CD4-positive, alpha-beta T cell treated with Interleukin-4 for 1 hour (primary cell): ENCODE results near the gene MEN1.
A peak's percentile ranks its signal among the peaks of the same experiment; 100 is the strongest.
"Not testable (repeated sequence)": the region's sequence is repeated elsewhere in the genome, so short reads cannot be mapped to it uniquely, and the experiment has no call there.

ENCODE experiments used
- DNase-seq, 2 donors: peaks; one replicate each; pipeline ENCODE4 v3.0.0-alpha.2; 2020 to 2022

MEN1 gene

DNA sequence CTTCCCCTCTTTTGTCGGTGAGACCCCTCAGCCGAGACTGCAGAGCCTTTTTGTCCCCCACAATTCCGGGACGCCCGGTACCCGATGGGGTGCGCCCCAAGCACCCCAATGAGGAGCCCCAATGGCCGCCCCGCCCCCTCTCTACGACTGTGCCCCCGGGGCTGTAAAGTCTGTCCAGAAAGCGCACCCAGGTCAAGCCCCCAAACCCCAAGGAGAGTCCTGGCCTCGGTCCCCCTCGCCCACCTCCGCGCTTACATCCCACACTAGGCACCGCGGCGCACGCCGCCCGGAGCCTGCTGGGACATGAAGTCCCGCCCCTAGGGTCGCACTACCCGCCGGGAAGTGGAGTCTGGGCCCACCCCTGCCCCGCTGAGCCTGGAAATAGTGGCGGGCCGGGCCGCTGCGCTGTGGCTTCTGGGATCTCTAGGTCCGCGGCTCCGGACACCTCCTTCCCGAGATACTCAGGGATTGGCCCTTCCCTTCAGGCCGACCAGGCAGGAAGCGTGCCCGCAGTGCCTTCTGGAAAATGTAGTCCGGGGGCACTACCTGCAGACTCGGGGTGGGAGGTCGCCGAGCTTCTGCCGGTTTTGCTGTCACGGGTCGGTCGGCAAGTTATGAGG lies at the start of gene MEN1:
TSS of gene MEN1 (minus strand) at position 281 of the 620 bp plus-strand sequence. CDS start 442 bp downstream, outside the sequence.
- DNase-seq, result peak; percentile 79 to 81

DNA sequence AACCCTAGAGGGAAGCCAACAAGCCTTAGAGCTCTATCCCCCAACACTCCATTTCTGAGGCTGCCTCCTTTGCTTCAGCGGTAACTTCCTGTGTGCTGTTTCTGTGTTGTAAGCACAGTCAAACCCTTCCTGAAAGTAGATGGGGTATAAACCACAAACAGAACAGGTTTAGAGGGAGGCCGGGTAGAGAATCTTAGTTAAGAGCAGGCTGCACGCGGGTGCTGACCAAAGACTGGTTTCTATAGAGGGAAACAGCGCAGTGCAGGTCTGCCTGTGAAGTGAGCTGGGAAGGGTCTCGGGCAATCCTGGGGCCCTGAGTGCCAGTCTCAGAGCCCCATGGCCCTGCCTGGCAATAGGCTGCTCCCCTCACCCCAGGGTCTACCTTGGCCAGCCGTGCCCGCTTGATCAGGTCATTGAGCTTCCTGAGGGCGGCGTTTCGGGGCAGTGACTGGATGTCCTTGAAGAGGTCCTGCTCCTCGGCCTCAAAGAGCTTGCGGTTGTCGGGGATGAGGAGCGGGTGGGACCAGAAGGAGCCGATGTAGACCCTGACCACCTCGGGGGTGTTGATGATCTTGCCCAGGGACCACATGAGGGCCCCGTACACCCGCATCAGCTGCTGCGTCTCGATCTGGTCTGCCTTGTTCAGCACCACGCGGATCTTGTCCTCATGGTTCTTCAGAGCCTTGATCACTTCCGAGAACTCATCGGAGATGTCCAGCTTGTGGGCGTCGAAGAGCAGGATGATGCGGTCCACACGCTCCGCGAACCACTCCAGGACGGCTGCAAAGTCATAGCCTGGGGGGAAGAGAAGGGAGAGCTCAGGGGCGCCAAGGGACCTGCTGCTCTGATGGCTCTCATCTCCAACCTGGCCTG lies 49.4 kb upstream of the MEN1 start:
- DNase-seq, result peak; percentile 62 to 80

DNA sequence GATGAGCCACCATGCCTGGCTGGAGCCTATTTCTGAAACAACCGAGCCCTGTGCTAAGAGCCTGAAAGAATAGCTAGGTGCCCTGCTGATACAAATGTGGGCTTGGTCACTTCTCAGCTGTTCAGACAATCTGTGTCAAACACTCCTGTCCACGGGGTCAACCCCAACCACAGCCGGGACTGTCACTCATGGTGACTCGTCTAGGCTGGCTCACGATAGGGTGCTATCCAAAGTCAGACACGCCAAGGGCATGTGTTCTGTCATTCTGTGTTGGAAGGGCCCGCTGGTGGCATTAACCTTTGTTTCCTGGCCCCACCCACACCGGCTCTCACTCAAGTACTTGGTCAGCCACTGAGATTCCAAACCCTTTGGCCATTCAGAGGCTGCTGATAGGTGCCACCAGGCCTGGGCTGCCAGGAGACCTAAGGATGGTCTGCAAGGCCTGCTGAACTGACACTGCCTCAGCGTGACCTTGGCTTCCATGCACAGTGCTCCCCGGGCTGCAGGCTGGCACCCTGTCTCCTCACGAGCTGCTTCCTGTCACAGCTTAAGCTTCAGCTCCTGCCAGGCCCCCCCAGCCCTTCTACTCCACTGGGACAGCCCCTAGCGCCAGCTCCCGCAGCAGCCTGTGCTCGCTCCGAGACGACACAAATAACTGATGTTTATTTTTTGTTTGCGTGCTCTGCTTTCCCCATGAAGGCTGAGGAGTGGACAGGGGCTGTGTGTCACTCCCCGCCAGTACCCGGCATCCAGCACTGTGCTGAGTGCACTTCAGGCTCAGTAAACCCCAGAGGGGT lies 48.3 kb upstream of the MEN1 start:
- peak; percentile 59 to 65 for DNase-seq

- DNase-seq, result no peak
Observed at GRCh38 chr11:64857485-64857884, 47.1 kb upstream of the MEN1 start.

DNA sequence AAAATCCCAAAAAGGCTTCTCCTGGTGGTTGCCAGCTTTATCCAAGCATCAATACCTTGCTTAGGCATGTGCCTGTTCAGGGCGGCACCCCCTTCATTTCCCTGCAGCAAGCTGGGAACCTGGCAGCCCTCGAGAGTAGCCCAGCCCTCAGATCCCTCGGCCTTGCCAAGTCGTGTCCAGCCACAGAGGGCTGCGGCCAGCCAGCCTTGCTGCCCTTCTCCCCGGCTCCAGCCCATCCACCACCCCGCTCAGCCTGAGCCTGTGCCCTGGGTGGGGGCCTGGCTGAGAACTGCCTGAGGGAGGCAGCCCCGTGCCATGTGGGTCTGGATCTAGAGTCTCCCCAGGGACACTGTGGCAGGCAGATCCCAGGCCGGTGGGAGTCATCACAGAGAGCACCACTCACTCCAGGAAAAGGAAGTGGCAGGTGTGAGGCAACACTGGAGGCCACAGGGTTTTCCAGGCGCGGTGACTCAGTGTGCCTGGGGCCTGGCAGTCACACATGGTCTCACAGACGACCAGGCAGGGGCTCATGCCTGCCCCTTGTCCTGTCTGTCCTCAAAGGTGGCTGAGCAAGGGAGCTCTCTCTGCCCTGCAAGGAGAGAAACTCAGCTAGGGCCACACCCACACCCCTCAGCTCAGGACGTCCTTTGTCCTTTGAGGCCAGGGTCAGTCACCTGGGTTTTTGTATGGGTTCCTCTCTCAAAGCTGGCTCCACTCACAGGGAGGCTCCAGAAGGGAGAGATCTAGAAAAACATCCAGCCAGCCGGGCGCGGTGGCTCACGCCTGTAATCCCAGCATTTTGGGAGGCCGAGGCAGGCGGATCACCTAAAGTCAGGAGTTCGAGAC lies 46.3 kb upstream of the MEN1 start:
- peak; percentile 24 to 79 for DNase-seq

GRCh38 chr11:64855596-64856304 lies 45.4 kb upstream of the MEN1 start:
- DNase-seq, result peak in 1 of 2 donors; percentile 18

GRCh38 chr11:64854534-64855502 lies 44.5 kb upstream of the MEN1 start:
- DNase-seq, result peak; percentile 41 to 71

DNA sequence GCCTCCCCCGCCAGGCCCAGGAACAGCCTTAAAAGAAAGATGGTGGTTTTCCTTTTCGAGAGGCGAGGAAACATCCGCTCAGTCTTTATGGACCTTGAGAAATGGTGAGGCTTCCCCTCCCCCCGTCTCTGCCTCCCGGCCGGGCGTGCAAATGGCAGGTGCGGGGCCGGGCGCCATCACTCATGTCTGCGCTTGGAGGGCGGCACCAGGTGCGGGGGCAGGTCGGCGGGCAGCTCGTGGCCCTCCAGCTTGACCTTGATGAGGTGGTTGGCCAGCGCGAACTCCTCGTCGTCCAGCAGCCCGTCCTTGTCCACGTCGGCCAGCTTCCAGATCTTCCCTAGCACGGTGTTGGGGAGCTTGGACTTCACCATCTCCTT lies 43.8 kb upstream of the MEN1 start:
- DNase-seq, result no peak

DNA sequence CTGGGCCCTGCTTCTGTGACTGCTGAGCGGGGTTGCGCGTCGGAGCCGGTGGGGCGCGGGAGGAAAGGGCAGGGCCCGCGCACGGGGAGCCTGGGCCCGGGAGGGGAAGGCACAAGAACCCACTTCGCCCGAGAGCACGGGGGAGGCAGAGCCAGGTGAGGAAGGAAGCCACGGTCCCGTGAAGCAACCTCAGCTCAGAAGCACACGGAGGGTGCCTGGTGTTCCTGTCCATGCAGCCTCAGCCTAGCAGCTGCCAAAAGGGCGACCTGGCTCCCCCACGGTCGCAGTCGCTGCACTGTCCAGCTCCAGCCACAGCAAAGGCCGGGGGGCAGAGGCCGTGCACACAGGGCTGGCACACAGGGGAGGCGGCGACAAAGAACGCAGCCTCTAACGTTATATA lies 43.4 kb upstream of the MEN1 start:
- peak; percentile 48 to 54 for DNase-seq

DNA sequence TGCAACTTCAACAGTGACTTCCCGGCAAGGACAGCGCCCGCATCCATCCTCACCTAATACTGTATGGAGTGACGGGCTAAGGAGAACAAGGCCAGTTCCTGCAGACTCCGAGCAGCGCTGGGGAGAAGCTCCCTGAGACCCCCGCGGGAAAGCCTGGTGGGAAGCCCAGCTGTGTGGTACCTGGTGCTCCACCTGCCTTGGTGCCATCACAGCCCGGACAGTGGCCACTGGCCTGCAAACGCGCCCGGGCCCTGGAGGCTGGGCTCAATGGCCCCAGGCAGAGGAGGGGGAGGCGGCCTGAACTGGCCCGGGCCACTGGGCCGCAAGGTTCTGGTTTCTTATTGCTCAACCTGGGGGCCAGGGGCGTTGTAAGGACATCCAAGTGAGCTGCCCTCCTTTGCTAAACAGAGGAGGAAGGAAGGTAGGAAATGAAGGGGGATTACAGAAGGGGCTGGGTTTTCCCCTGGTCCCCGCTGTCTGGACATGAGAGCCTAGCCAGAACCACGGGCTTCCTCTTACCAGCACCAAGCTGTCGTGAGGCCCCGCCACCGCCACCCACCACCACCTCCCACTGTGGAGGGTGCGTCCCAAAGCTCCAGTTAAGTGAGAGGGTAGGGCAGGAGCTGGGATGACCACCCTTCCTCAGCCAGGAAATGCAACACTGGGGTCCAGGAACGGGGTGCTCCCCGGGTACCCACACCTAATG lies 42.6 kb upstream of the MEN1 start:
- DNase-seq, result peak; percentile 46 to 50

GRCh38 chr11:64851831-64852351 lies 41.5 kb upstream of the MEN1 start:
- DNase-seq, result peak in 1 of 2 donors; percentile 64

- peak; percentile 70 to 80 for DNase-seq
Observed at GRCh38 chr11:64850979-64851567, 40.7 kb upstream of the MEN1 start.

DNA sequence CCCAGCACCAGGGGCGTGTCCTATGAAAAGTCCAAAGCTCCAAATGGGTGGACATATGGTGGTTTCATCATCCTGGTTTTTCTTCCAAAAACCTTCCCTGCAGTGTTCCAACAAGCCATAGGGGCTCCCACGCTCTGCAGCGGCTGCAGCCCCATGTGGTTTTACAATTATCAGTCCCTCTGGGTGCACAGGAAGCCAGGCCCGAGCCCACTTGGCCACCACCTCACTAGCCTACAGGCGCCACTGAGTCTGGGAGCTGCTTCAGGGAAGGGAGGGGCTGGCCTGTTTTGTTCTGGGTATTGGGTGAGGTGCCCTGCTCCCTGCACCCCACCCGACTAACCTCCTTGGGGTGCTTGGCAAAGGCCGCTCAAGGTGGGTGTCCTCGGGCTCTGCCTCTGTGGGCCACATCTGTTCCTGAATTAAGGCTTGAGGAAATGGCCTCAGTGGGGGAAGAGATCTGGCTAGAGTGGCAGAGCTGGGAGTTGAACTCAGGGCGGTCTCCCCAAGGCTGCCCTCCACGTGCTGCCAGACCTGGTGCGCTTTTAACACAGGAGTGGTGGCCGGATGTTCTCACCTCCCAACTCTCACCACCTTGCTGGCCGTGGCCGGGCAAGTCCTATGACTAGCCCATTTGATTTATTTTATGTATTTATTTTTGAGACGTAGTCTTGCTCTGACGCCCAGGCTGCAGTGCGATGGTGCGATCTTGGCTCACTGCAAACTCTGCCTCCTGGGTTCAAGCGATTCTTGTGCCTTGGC lies 39.4 kb upstream of the MEN1 start:
- DNase-seq, result no peak

DNA sequence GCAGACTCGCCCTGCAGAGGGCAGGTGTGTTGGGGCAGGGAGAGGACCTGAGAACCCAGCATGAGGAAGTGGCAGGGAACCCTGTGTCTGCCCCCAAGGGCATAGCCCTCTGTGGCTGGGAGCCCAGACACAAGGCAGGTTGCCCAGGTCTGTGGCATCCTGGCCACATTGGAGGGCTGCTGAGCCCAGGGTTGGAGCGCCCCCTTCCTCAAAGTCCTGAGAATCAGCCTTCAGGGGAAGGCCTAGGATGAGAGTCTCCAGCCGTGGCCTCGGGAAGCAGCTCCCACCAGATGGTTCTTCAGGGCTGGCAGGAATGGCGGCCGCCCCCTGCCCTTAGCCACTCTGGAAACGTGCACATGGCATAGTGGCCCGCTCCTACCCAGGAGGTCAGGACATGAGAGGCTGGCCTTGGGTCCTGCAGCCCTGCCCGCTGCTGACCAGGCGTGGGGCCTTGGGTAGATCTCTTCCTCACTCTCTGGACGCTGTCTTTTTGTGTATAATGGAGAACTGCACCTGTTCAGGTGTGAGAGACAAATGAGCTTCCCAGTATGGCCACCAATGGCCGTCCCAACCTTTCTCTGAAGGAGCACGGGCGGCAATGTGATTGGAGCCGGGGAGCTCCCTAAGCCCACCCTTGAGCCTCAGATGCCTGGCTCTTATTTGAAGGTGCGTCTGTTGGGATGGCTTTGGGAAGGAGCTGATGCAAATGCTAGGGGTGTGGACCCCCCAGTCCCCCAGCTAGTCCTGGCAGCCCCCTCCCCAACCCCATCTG lies 38.7 kb upstream of the MEN1 start:
- DNase-seq, result peak in 1 of 2 donors; percentile 62

GRCh38 chr11:64848214-64848825 lies 38.0 kb upstream of the MEN1 start:
- no peak for DNase-seq

DNA sequence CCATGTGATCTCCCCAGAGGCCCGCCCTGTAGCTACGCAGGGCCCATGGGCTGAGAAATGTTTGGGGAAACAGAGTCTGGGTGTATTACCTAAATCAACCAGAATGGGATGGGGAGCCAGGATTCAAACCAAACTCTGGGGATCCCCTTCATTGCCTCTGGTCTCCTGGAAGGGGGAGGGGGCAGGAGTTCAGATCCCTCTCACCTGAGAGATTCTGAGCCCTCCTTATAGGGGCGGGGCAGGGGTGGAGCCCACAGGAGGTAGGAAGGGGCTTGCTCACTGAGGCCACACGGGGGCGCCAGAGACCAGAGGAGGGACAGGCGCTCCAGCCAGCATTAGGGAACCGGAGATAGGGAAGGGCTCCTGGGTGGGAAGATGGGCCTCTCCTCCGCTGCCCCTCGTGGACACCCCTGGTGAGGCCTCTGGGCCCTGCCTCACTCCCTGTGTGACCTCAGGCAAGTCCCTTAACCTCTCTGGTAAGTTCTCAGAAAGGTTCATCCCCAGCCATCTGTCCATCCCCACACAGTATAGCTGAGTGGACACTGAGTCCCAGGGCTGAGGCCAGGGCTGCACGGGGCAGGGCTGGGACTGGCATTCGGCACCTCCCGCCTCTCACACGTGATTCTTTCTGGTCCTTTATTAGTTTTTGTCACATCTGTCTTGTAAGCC lies 36.8 kb upstream of the MEN1 start:
- peak; percentile 90 to 91 for DNase-seq

DNA sequence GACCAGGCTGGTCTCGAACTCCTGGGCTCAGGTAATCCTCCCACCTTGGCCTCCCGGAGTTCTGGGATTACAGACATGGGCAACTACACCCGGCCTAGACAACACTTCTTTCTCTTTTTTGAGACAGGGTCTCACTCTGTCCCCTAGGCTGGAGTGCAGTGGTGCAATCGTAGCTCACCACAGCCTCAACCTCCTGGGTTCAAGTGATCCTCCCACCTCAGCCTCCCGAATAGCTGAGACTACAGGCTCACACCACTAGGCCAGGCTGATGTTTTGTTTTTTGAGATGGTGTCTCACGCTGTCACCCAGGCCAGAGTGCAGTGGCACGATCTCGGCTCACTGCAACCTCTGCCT lies 35.4 kb upstream of the MEN1 start:
- not testable (repeated sequence) for DNase-seq
